PC-9 (cell line): ENCODE measurements around the gene LAMP5.

Source experiments
- CTCF ChIP-seq: fragments of 200-600 bp; sonication (generic); conservative IDR thresholded peaks from 2 replicates; pipeline ENCODE4 v1.6.1; 2017; ENCODE audit warnings: mixed run types, antibody characterized with exemption, mild to moderate bottlenecking, moderate library complexity
- EZH2 ChIP-seq: fragments of 200-600 bp; sonication (generic); IDR thresholded peaks from 2 replicates; pipeline ENCODE4 v1.8.0; 2017; ENCODE audit warnings: antibody characterized with exemption, low read depth

GRCh38 chr20:9496155-9496554, 18.2 kb upstream of the LAMP5 start:
- TF ChIP-seq CTCF (no peak), EZH2 (no peak)
